HepG2 (cell line): ENCODE data around the gene LIME1. TPM values are rescaled to one million over a fixed set of nuclear protein-coding genes. Genes with fewer than 3 reads are reported as not detected.

Experiments used
- AGO2 ChIP-seq: fragments of 200-400 bp; formaldehyde crosslinking; optimal IDR thresholded peaks from 2 replicates; pipeline ENCODE3; 2017; ENCODE audit warnings: mild to moderate bottlenecking, low read depth, low read length, moderate library complexity
- MAZ ChIP-seq, 2 experiments: sonication (generic) in 1 of 2; formaldehyde crosslinking in 1 of 2; IDR thresholded peaks; 2 replicates each; pipeline versions ENCODE4 v1.5.0 to v1.6.1; 2012 to 2020; ENCODE audit warnings: low read depth in 2 of 2, mild to moderate bottlenecking in 2 of 2, borderline replicate concordance in 1 of 2, improper control_type of control experiment in 1 of 2, low read length in 1 of 2, missing genetic modification reagents in 1 of 2, moderate library complexity in 1 of 2
- NAIF1 ChIP-seq: sonication (generic); formaldehyde crosslinking; IDR thresholded peaks from 2 replicates; pipeline ENCODE4 v1.5.0; 2020; ENCODE audit warnings: mild to moderate bottlenecking, missing genetic modification reagents, borderline replicate concordance
- NFATC3 ChIP-seq: sonication (generic); formaldehyde crosslinking; IDR thresholded peaks from 2 replicates; pipeline ENCODE4 v1.5.1; 2020; ENCODE audit warnings: mild to moderate bottlenecking, missing genetic modification reagents
- RAD51 ChIP-seq: fragments of 450-650 bp; IDR thresholded peaks from 2 replicates; pipeline ENCODE4 v1.6.1; 2016; ENCODE audit warnings: borderline replicate concordance
- RFX3 ChIP-seq: IDR thresholded peaks from 2 replicates; pipeline ENCODE4 v1.6.1; 2016; ENCODE audit warnings: missing biosample characterization, missing genetic modification reagents
- ZNF879 ChIP-seq: sonication (generic); formaldehyde crosslinking; IDR thresholded peaks from 2 replicates; pipeline ENCODE4 v1.8.1; 2023; ENCODE audit warnings: missing genetic modification reagents
- ZSCAN9 ChIP-seq: IDR thresholded peaks from 2 replicates; pipeline ENCODE4 v1.6.1; 2016; ENCODE audit warnings: borderline replicate concordance
- polyA plus RNA-seq, 8 experiments: library from polyadenylated mRNA; depleted of rRNA in 3 of 8; stranded (reverse) in 7 of 8; unstranded in 1 of 8; fragments of >200 nt; fragmentation: Illumina TruSeq in 4 of 8; extraction: Trizol in 4 of 8; gene quantifications; 2 replicates each; pipeline versions ENCODE4 v1.2.1 to v1.2.3, GENCODE V29; 2011 to 2016; ENCODE audit warnings: low read depth in 4 of 8, missing spikeins in 1 of 8, mixed read lengths in 1 of 8; ENCODE audit not compliant: insufficient read depth in 1 of 8
- total RNA-seq, 5 experiments: library from RNA; depleted of rRNA; stranded (reverse); fragments of >200 nt; fragmentation: Illumina TruSeq; extraction: Trizol; gene quantifications; 2 replicates each; pipeline ENCODE4 v1.2.3, GENCODE V29; 2016; ENCODE audit warnings: low read depth in 1 of 5
- TF ChIP-seq, protein P1 (sequence below): sonication (generic); formaldehyde crosslinking; IDR thresholded peaks from 2 replicates; pipeline ENCODE4 v1.8.0; 2022; ENCODE audit warnings: missing genetic modification reagents, mild to moderate bottlenecking, moderate library complexity, borderline replicate concordance
- TF ChIP-seq, protein P2 (sequence below): IDR thresholded peaks from 2 replicates; pipeline ENCODE4 v1.6.1; 2016; ENCODE audit warnings: missing compliant biosample characterization, missing genetic modification reagents, borderline replicate concordance
- TF ChIP-seq, protein P3 (sequence below): sonication (generic); IDR thresholded peaks from 2 replicates; pipeline ENCODE4 v1.6.1; 2016; ENCODE audit warnings: low read depth, borderline replicate concordance

LIME1 gene
- total and polyA plus RNA-seq, 2 of the 13 experiments (the other 11 are each of a cell fraction or from before 2014, with no cell fraction given): 13.0 to 61.5 TPM

DNA sequence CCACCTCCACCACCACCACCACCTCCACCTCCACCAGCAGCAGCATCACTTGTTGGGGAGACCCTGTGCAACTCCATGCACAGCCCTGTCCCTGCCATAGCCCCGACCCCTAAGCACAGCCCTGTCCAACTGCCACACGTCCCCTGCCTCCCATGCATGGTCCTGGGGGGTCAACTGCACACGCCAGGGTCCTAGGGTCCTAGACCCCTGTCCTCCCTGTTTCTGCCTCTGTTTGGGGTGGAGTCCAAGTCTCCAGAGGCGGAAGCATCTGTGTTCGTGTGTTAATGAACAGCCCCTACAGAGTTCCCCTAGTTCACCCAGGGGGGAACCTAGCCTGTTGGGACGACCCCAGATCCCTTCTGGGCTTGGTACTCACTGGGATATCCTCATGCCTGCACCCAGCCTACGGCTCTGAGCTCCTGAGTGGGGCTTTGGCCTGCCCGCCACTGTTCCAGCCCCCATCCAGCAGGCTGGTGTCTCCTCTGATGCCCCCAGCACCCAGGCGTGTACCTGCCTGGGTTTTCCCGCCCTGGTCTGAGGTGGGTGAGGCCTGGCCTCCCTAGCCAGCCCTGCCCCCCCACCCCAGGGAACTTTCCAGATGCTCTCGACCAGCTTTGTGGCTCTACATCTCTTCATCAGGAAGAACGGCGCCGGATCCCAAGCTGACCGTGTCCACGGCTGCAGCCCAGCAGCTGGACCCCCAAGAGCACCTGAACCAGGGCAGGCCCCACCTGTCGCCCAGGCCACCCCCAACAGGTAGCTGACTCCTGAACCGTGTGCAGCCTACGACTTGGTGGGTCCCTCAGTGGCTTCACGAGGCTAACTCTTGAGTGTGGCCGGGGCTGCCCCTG is 42.5 kb upstream of the LIME1 start (continued):
- TF ChIP-seq, protein P1, sequence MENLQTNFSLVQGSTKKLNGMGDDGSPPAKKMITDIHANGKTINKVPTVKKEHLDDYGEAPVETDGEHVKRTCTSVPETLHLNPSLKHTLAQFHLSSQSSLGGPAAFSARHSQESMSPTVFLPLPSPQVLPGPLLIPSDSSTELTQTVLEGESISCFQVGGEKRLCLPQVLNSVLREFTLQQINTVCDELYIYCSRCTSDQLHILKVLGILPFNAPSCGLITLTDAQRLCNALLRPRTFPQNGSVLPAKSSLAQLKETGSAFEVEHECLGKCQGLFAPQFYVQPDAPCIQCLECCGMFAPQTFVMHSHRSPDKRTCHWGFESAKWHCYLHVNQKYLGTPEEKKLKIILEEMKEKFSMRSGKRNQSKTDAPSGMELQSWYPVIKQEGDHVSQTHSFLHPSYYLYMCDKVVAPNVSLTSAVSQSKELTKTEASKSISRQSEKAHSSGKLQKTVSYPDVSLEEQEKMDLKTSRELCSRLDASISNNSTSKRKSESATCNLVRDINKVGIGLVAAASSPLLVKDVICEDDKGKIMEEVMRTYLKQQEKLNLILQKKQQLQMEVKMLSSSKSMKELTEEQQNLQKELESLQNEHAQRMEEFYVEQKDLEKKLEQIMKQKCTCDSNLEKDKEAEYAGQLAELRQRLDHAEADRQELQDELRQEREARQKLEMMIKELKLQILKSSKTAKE: no peak
- no peak for TF ChIP-seq ZSCAN9 (CRISPR knock-in tag)
- peak; percentile 87 for TF ChIP-seq AGO2
- TF ChIP-seq RAD51: no peak
- TF ChIP-seq, protein P2, sequence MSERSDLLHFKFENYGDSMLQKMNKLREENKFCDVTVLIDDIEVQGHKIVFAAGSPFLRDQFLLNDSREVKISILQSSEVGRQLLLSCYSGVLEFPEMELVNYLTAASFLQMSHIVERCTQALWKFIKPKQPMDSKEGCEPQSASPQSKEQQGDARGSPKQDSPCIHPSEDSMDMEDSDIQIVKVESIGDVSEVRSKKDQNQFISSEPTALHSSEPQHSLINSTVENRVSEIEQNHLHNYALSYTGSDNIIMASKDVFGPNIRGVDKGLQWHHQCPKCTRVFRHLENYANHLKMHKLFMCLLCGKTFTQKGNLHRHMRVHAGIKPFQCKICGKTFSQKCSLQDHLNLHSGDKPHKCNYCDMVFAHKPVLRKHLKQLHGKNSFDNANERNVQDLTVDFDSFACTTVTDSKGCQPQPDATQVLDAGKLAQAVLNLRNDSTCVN (CRISPR knock-in tag): no peak
- TF ChIP-seq, protein P3, sequence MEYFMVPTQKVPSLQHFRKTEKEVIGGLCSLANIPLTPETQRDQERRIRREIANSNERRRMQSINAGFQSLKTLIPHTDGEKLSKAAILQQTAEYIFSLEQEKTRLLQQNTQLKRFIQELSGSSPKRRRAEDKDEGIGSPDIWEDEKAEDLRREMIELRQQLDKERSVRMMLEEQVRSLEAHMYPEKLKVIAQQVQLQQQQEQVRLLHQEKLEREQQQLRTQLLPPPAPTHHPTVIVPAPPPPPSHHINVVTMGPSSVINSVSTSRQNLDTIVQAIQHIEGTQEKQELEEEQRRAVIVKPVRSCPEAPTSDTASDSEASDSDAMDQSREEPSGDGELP: no peak
- TF ChIP-seq RFX3 (CRISPR knock-in tag): no peak
- TF ChIP-seq ZNF879 (CRISPR knock-in tag): no peak
- TF ChIP-seq NFATC3: no peak
- TF ChIP-seq MAZ (IDR thresholded peaks at IDR 0.05; ENCODE audit: borderline replicate concordance, low read depth, low read length): no peak
- no peak for TF ChIP-seq MAZ (CRISPR knock-in tag; IDR thresholded peaks at IDR 0.05; ENCODE audit: low read depth)
- no peak for TF ChIP-seq NAIF1 (CRISPR knock-in tag)
